22Rv1 (cell line): Measurements from ENCODE around the gene MAGOHB.

Experiments
- H3K27ac ChIP-seq: fragments of 450-650 bp; 2 replicates; pipeline ENCODE4 v1.5.1; 2017
- CTCF ChIP-seq: fragments of 450-650 bp; IDR thresholded peaks from 2 replicates; pipeline ENCODE4 v1.5.1; 2017; ENCODE audit warnings: mild to moderate bottlenecking
- ZFX ChIP-seq: fragments of 450-650 bp; IDR thresholded peaks from 2 replicates; pipeline ENCODE4 v1.6.1; 2017; ENCODE audit warnings: antibody characterized with exemption, borderline replicate concordance

MAGOHB gene

GRCh38 chr12:10624605-10625004 is 11.2 kb upstream of the MAGOHB start:
- TF ChIP-seq CTCF, result no peak
- no peak for TF ChIP-seq ZFX
- peak overlapping the region; percentile 73 for H3K27ac ChIP-seq

- TF ChIP-seq ZFX, result no peak
- no peak for TF ChIP-seq CTCF
- peak overlapping the region; percentile 73 for H3K27ac ChIP-seq
These were observed 9.7 kb upstream of the MAGOHB start for GRCh38 chr12:10623131-10623530.

- H3K27ac ChIP-seq, result no peak overlapping the region
- TF ChIP-seq ZFX (no peak), CTCF (no peak)
These were observed 7.9 kb upstream of the MAGOHB start for GRCh38 chr12:10621278-10621677.

- no peak overlapping the region for H3K27ac ChIP-seq
- TF ChIP-seq ZFX (no peak), CTCF (no peak)
These were observed 6.8 kb upstream of the MAGOHB start for GRCh38 chr12:10620078-10620779.

GRCh38 chr12:10618338-10618987 is 5.1 kb upstream of the MAGOHB start:
- no peak for TF ChIP-seq ZFX
- TF ChIP-seq CTCF, result no peak
- H3K27ac ChIP-seq, result 0 out of 2 replicates have a peak overlapping the region, but pooled peaks have one; percentile 2

GRCh38 chr12:10617863-10618262 is 4.5 kb upstream of the MAGOHB start:
- TF ChIP-seq ZFX (no peak), CTCF (no peak)
- 0 out of 2 replicates have a peak overlapping the region, but pooled peaks have one; percentile 2 for H3K27ac ChIP-seq

- TF ChIP-seq CTCF, result peak; percentile 36
- no peak for TF ChIP-seq ZFX
- peak overlapping the region; percentile 86 for H3K27ac ChIP-seq
These were observed 2.1 kb upstream of the MAGOHB start for GRCh38 chr12:10615532-10615931.
